SIG-M5 treated with dmso at 0.1 percent for 504 hours (cell line): ENCODE results near the gene FGF1.

ENCODE experiments used
- DNase-seq: peaks from one replicate; lab custom pipeline; 2025; ENCODE audit not compliant: unreplicated experiment; lab: John Stamatoyannopoulos, UW

FGF1 gene

DNA sequence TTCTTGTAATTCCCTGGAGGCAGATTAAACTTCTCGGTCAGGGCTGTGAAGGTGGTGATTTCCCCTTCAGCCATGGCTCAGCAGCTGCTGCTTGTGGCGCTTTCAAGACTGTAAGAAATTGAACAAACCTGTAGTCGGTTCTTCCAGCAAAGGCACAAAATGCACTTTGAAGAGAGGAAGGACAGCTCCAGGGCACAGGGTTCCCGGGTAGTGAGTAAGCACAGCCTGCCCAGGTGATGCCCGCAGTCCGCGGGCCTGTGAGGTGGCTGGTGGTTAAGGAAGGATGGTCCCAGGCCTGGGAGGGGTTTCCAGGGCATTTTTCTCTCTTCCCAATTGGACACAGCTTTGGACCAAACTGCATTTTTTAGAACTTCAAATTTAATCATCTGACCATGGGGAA is 71.8 kb downstream of the FGF1 start:
- no peak for DNase-seq

DNA sequence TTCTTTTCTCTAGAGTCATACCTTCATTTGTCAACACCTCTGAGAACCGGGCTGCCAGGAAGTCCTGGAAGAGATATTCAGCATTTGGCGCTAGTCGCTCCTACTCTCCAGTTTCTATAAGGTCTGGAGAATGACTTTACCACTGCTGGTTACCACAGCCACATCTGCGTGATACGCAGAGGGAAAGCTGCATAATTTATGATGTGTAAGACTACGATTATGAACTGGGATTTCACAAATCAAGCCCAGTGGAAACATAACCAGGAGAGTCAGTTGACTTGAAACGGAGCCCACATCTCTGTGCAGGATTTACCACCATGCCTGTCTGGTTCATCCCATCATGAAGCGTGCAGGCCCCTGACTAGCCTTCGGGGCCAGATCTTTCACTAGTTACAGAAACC is 72.6 kb downstream of the FGF1 start:
- no peak for DNase-seq

DNA sequence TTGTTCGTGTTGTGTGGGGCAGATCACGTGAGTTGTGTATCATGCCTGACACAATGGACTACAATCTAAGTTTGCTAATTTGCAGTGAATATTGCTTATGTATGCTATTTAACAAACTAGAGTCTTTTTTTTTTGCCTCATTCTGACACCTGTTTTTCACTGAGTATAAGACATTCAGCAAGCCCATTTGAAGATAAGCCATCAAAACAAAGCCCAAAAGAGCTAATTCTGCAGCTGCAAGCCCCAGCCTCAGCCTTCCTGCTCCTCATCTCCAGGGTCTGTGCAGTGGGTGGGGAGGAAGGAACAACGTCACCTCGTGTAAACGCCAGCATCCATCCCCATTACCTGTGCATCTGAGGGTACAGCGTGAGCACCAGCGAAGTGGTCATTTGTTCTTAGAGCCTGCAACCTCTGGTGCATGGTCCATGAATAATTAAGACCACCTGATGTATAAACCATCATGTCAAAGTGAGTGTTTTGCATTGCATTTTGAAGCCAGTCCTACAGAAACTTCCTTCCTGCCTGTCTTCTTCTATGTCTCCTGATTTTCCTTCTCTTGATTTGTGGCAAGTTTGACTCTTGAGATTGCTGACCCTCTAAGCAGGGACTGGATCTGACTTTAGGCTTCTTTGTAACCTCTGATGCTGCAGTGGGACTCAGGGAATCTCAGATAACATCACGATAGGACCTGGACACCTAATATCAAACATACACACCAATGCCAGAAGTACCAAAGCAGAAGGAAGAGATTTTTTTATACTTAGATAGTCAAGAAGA is 73.2 kb downstream of the FGF1 start:
- no peak for DNase-seq

DNA sequence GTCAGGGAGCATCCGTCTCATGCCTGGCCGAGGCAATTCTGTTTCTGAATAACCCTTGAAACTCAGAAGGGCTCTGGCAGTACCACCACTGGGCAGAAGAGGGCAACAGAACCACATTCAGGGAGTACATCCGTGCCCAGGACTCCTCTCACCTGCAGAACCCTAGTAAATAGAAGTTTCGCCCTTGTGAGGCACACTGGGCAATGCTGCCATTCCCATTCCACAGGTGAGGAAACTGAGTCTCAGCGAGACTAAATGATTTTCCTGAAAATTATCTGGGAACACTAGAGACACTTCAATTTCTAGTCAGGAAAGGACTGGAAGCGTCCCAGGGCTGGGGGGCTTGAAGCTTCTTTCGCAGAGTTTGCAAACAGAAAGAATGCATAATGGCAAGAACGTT is 74.7 kb downstream of the FGF1 start:
- DNase-seq: peak; percentile 60

DNA sequence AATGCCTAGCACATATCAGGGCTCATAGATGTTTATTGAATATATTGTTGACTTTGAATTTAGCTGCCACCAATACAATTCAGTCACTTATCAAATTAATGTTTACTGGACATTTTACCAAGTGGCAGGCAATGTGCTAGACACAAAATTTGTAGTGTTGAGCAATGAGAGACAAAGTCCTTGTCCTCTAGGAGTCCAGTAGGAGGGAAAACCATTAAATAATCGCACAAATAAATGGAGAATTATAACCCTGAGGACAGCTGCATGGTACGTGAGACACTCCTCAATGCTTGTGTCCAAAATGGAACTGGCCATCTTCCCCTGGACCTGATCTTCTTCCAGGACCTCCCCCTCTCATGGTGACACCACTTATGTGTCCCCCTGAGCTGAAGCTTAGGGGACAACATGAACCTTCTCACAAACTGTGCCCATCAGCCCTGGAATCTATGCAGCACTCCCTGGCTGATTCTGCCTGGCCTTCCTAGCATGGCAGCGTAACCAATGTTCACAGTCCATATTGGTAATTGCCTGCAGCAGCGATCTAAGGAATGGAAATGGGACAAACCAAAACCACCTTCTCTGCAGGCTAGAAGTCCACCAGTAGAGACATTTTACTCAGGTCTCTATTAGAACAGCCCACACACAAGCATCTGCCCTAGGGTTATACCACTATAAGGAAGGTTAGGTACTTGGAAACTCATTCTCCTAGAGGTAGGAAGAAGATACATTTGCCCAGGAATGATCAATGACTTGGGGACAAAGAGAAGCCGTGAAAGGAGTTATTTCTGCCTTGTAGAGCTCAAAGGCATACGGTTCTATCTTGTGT is 75.5 kb downstream of the FGF1 start:
- no peak for DNase-seq

DNA sequence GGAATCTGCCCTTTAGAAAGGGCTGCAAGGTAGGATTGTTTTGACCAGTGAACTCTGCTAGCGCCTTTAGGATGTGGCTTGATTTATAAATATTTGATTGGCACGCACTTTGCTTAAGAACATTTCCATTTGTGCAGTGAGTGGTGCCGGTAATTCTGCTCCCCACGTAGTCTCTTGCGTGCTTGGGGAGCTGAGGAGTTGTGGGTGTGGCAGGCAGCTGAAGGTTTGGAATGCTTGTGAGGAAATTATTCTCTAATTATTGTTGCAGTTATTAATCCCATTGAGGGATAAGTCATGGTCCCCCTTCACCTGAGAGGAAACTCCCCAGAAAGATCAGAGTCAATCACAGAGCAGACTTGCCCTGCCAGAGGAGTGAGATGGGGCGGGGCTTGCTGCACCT is 76.7 kb downstream of the FGF1 start:
- DNase-seq: no peak

DNA sequence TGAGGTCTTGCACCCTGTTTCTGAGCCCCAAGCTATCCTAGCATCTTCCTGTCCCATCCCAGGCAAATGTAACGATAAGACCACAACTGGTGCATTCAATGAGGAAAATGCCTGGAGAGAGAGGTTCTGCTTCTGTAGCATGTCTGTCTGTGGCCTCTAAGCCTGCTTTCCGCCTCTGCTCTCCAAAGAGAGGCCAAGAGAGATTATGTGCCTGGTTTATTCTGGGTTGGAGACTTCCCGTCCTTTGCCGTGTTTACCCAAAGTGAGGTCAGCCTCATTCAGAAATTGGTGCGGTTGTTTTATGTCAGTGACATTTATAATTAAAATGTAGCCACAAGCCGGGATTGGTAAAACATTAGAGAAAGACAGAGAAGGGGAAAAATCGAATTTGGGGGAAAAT is 77.8 kb downstream of the FGF1 start:
- no peak for DNase-seq

GRCh38 chr5:142605611-142606010 is 80.3 kb downstream of the FGF1 start:
- no peak for DNase-seq

DNA sequence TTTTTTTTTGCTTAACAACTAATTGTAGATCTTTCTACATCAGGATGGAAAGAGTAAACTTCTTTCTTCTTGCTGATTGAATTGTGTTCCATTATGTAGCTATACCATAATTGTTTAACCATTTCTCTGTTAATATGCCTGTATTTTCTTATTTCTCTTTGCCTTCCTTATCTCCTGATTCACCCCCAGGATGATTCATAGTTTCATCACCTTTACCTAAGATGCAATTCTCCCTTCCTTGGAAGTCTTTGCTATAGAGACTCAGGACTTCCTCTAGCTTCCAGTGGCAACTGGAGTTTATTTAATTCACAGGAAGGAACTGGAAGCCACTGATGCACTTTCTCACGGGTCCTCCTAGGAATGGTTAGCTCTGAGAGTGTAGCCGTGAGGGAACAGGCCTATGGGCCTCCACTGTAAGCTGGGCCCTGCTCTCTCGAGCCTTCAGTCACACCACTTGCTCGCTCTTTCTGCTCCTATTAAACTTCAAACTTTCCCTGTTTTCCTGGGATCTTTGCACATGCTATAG is 83.1 kb downstream of the FGF1 start:
- no peak for DNase-seq

GRCh38 chr5:142601432-142601831 is 84.5 kb downstream of the FGF1 start:
- DNase-seq: peak; percentile 30

GRCh38 chr5:142600611-142601358 is 85.1 kb downstream of the FGF1 start:
- DNase-seq: no peak

- no peak for DNase-seq
These were observed 85.8 kb downstream of the FGF1 start for GRCh38 chr5:142600092-142600491.

GRCh38 chr5:142598338-142598700 is 87.6 kb downstream of the FGF1 start:
- DNase-seq: no peak

- no peak for DNase-seq
These were observed 88.1 kb downstream of the FGF1 start for GRCh38 chr5:142597546-142598337.

GRCh38 chr5:142597025-142597424 is 88.9 kb downstream of the FGF1 start:
- DNase-seq: no peak

- no peak for DNase-seq
These were observed 93.5 kb downstream of the FGF1 start for GRCh38 chr5:142592365-142592764.

- DNase-seq: no peak
These were observed 95.2 kb downstream of the FGF1 start for GRCh38 chr5:142590451-142591231.

GRCh38 chr5:142589720-142590119 is 96.2 kb downstream of the FGF1 start:
- no peak for DNase-seq

DNA sequence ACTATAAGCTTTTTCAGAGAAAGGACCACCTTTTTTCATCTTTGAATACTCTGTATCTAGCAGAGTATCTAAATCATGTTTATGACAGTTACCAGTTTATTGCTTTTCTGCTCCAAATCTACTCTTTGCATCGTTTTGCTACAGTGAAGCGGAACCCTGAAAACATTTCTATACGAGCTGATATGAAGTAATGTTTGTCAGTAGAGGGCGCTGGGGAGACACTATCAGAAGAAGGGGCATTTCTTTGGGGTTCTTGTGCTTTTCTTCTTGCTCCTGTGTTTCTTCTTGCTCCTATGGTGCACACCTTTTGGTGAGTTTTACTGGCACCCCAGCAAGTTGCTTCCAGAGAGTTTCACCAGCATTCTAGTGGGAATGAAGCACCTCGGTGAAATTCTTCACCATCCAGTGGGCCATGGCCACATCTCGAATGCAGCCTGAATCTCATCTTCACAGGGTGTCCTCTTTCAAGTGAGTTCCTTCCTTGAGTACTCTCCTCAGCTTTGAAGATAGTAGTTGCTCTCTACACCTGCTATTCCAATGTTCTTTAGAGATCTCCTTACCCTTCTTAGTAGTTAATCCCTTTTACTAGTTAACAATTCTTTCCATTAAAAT is 98.4 kb downstream of the FGF1 start:
- DNase-seq: peak; percentile 46

- DNase-seq: no peak
These were observed 99.3 kb downstream of the FGF1 start for GRCh38 chr5:142586552-142586951.
